GM12878 (cell line): ENCODE results near the gene SIL1. TPM values are rescaled to one million over a fixed set of nuclear protein-coding genes. Genes with fewer than 3 reads are reported as not detected.

Source experiments
- ATAC-seq: fragments of 200-7000 bp; cut with Tn5 transposase; 3 replicates; pipeline ENCODE4 v1.9.1; 2020; ENCODE audit warnings: mild to moderate bottlenecking, moderate library complexity
- BruUV-seq: library from RNA; stranded (reverse); fragments of 400-500 nt; replicated peaks from 2 replicates; lab custom pipeline; 2021; lab: Mats Ljungman, UMichigan
- CTCF ChIA-PET: fragments of 300-600 bp; sonication (Branson Sonifier 250); formaldehyde crosslinking; extraction: SDS; loops from one replicate; lab custom pipeline; 2021; ENCODE audit warnings: inconsistent platforms; lab: Yijun Ruan, JAX
- POLR2A ChIA-PET: fragments of 350-600 bp; formaldehyde crosslinking; extraction: SDS; loops from one replicate; lab custom pipeline; 2021; ENCODE audit warnings: inconsistent platforms; lab: Charles Lee
- RAD21 ChIA-PET: fragments of 300-600 bp; sonication (Branson Sonifier 250); formaldehyde crosslinking; loops from one replicate; lab custom pipeline; 2023; ENCODE audit warnings: antibody characterized with exemption; ENCODE audit not compliant: unreplicated experiment; lab: Charles Lee
- SMC1A ChIA-PET: fragments of 300-600 bp; sonication (Branson Sonifier 250); formaldehyde crosslinking; loops from one replicate; lab custom pipeline; 2023; ENCODE audit not compliant: unreplicated experiment, uncharacterized antibody; lab: Charles Lee
- DNase-seq: peaks from one replicate; pipeline ENCODE4 v3.0.0-alpha.2; 2011; ENCODE audit warnings: low read depth, low spot score
- FAIRE-seq: peaks from 3 replicates; lab custom pipeline; 2011; peaks lifted over from hg19 to GRCh38; lab: Jason Lieb, UNC
- H2AFZ ChIP-seq: 2 replicates; pipeline ENCODE4 v1.6.0; 2011; ENCODE audit warnings: low read depth, low read length, control low read depth; ENCODE audit not compliant: control insufficient read depth
- H3K27ac ChIP-seq: 2 replicates; pipeline ENCODE4 v1.5.1; 2011; ENCODE audit warnings: control low read depth; ENCODE audit not compliant: control insufficient read depth, insufficient read depth
- H3K27me3 ChIP-seq, 2 experiments: replicated peaks in 1 of 2; 2 replicates each; pipeline versions ENCODE4 v1.6.0 to v1.6.1; 2011; ENCODE audit warnings: low read length in 1 of 2; ENCODE audit not compliant: control insufficient read depth in 2 of 2, insufficient read depth in 2 of 2
- H3K36me3 ChIP-seq, 2 experiments: 2 replicates each; pipeline ENCODE4 v1.5.1; 2011; ENCODE audit warnings: low read length in 1 of 2; ENCODE audit not compliant: control insufficient read depth in 2 of 2, insufficient read depth in 2 of 2
- H3K4me1 ChIP-seq: 2 replicates; pipeline ENCODE4 v1.6.1; 2011; ENCODE audit warnings: mild to moderate bottlenecking, low read length, moderate library complexity, mixed read lengths; ENCODE audit not compliant: control insufficient read depth, insufficient read depth
- H3K4me2 ChIP-seq: 2 replicates; pipeline ENCODE4 v1.6.0; 2011; ENCODE audit warnings: control low read depth; ENCODE audit not compliant: control insufficient read depth, insufficient read depth
- H3K4me3 ChIP-seq: fragments of 200-600 bp; sonication (generic); 2 replicates; pipeline ENCODE4 v1.5.1; 2016
- H3K79me2 ChIP-seq: 2 replicates; pipeline ENCODE4 v1.6.0; 2011; ENCODE audit warnings: low read length; ENCODE audit not compliant: control insufficient read depth, insufficient read depth
- H3K9ac ChIP-seq: 2 replicates; pipeline ENCODE4 v1.8.0; 2011; ENCODE audit warnings: low read length, control low read depth, mixed read lengths; ENCODE audit not compliant: control insufficient read depth, insufficient read depth
- H3K9me3 ChIP-seq: replicated peaks from 3 replicates; pipeline ENCODE4 v1.5.1; 2011; ENCODE audit warnings: mild to moderate bottlenecking, low read length; ENCODE audit not compliant: control insufficient read depth, insufficient read depth
- H4K20me1 ChIP-seq: 2 replicates; pipeline ENCODE4 v1.6.0; 2011; ENCODE audit not compliant: control insufficient read depth, insufficient read depth
- BRCA1 ChIP-seq: IDR thresholded peaks from 2 replicates; pipeline ENCODE4 v1.6.1; 2011; ENCODE audit warnings: low read depth, low read length, improper control_type of control experiment
- CEBPZ ChIP-seq: fragments of 150-350 bp; IDR thresholded peaks from 2 replicates; pipeline ENCODE4 v1.6.1; 2016; ENCODE audit warnings: low read depth, low read length
- E2F4 ChIP-seq: IDR thresholded peaks from 2 replicates; pipeline ENCODE4 v1.6.1; 2012; ENCODE audit warnings: low read depth, low read length, improper control_type of control experiment
- ETV6 ChIP-seq, 2 experiments: fragments of 450-650 bp in 1 of 2; IDR thresholded peaks in 1 of 2; conservative IDR thresholded peaks in 1 of 2; 2 replicates each; pipeline ENCODE4 v1.6.1; 2014; ENCODE audit warnings: antibody characterized with exemption in 1 of 2, borderline replicate concordance in 1 of 2, low read depth in 1 of 2, mild to moderate bottlenecking in 1 of 2, moderate library complexity in 1 of 2
- HDGF ChIP-seq: fragments of 450-650 bp; IDR thresholded peaks from 2 replicates; pipeline ENCODE4 v1.6.1; 2016; ENCODE audit warnings: antibody characterized with exemption
- IKZF1 ChIP-seq: fragments of 450-650 bp; conservative IDR thresholded peaks from 2 replicates; pipeline ENCODE4 v1.6.1; 2017; ENCODE audit warnings: antibody characterized with exemption, mild to moderate bottlenecking
- IRF3 ChIP-seq: fragments of 450-650 bp; IDR thresholded peaks from 2 replicates; pipeline ENCODE4 v1.6.1; 2014; ENCODE audit warnings: mild to moderate bottlenecking
- KDM1A ChIP-seq: fragments of 200-600 bp; sonication (generic); IDR thresholded peaks from 2 replicates; pipeline ENCODE4 v1.6.1; 2016; ENCODE audit warnings: borderline replicate concordance
- PAX8 ChIP-seq: fragments of 450-650 bp; IDR thresholded peaks from 2 replicates; pipeline ENCODE4 v1.6.1; 2017; ENCODE audit warnings: mild to moderate bottlenecking, moderate library complexity
- POLR2A ChIP-seq: IDR thresholded peaks from 2 replicates; pipeline ENCODE4 v1.6.1; 2011; ENCODE audit warnings: low read depth, mild to moderate bottlenecking, low read length
- RUNX3 ChIP-seq: IDR thresholded peaks from 2 replicates; pipeline ENCODE4 v1.6.1; 2012; ENCODE audit warnings: low read length, inconsistent platforms
- SMAD5 ChIP-seq: IDR thresholded peaks from 2 replicates; pipeline ENCODE4 v1.6.1; 2016; ENCODE audit warnings: antibody characterized with exemption, low read depth
- TARDBP ChIP-seq: IDR thresholded peaks from 2 replicates; pipeline ENCODE4 v1.6.1; 2016; ENCODE audit warnings: borderline replicate concordance
- TCF12 ChIP-seq: IDR thresholded peaks from 2 replicates; pipeline ENCODE4 v1.6.1; 2011; ENCODE audit warnings: low read depth, mild to moderate bottlenecking, low read length
- ZBTB40 ChIP-seq: fragments of 450-650 bp; IDR thresholded peaks from 2 replicates; pipeline ENCODE4 v1.6.1; 2016; ENCODE audit warnings: mild to moderate bottlenecking, moderate library complexity, borderline replicate concordance
- WGBS: methylation state at CpG from one replicate; pipeline ENCODE4 v1.1.6; 2016; ENCODE audit warnings: low lambda C conversion rate; ENCODE audit not compliant: insufficient replicate concordance, insufficient coverage; ENCODE audit errors: missing lambda C conversion rate; 5-methylcytosine and 5-hydroxymethylcytosine counted together
- in situ Hi-C: fragments of 300-500 bp; cut with MboI; formaldehyde crosslinking; loops from 9 replicates; pipeline ENCODE4 v1.14.3; 2018; ENCODE audit warnings: mixed read lengths
- intact Hi-C: fragments of 100-400 bp; cut with micrococcal nuclease; formaldehyde crosslinking; loops from one replicate; pipeline ENCODE4 v1.14.2; 2022; ENCODE audit not compliant: unreplicated experiment
- polyA plus RNA-seq, 11 experiments: library from polyadenylated mRNA; depleted of rRNA in 4 of 11; unstranded in 6 of 11; stranded (reverse) in 5 of 11; fragments of >200 nt; fragmentation: Nextera tagmentation in 4 of 11; fragmentation: Illumina TruSeq in 1 of 11; extraction: Ambion mirVana in 4 of 11; extraction: Trizol in 1 of 11; gene quantifications; 1 replicate in 1 of 11; 2 replicates in 10 of 11; pipeline versions ENCODE4 v1.2.1 to v1.2.3, GENCODE V29; 2011 to 2016; ENCODE audit warnings: inconsistent platforms in 2 of 11, missing spikeins in 2 of 11, low read depth in 1 of 11
- total RNA-seq, 4 experiments: library from RNA; depleted of rRNA in 3 of 4; stranded (reverse); fragments of >200 nt in 3 of 4; fragmentation: Illumina TruSeq in 1 of 4; extraction: Trizol in 1 of 4; gene quantifications; 2 replicates each; pipeline versions ENCODE4 v1.2.1 to v1.2.3, GENCODE V29; 2013 to 2021

Gene SIL1
- total and polyA plus RNA-seq, 10 of the 15 experiments (the other 5 are each of a cell fraction or from before 2014, with no cell fraction given): 4.1 to 49.8 (median 29.4) TPM

- no peak for DNase-seq
- intact Hi-C loops: no loop called here
Measured at GRCh38 chr5:139116100-139116655, 82.0 kb downstream of the SIL1 start.

More at GRCh38 chr5:139116100-139116655, 82.0 kb downstream of the SIL1 start:
- TF ChIP-seq ZBTB40 (no peak), SMAD5 (no peak), IKZF1 (no peak), KDM1A (no peak), POLR2A (no peak), PAX8 (no peak), TARDBP (no peak), CEBPZ (no peak), BRCA1 (no peak), ETV6 (conservative IDR thresholded peaks at IDR 0.05 in 1 of 2, IDR thresholded peaks at IDR 0.05 in 1 of 2; ENCODE audit: borderline replicate concordance in 1 of 2, low read depth in 1 of 2) (no peak), E2F4 (no peak), TCF12 (no peak), HDGF (no peak), RUNX3 (no peak), IRF3 (no peak)
- H4K20me1 ChIP-seq: no peaks in the 10 kb centered on the region
- H3K4me1 ChIP-seq: no peaks in the 10 kb centered on the region
- H3K9me3 ChIP-seq: no peaks in the 10 kb centered on the region
- H3K27ac ChIP-seq: no peak overlapping the region
- POLR2A ChIA-PET: no interaction called here
- H3K4me3 ChIP-seq: no peak overlapping the region
- ATAC-seq: no peak
- H3K79me2 ChIP-seq: no peaks in the 10 kb centered on the region
- in situ Hi-C loops: no loop called here
- no TSS peak for BruUV-seq
- no peak for FAIRE-seq
- RAD21 ChIA-PET: no interaction called here
- WGBS: 96% methylated on average over 5 of the region's 5 CpGs
- no peak overlapping the region for H3K4me2 ChIP-seq
- SMC1A ChIA-PET: interaction anchor here (0.9 kb wide), 1 partner anchor 129 kb away, joined by 3 read pairs; no protein-coding TSS in a partner anchor
- H3K9ac ChIP-seq: no peak overlapping the region
- H3K27me3 ChIP-seq: no peaks in the 10 kb centered on the region
- H2AFZ ChIP-seq: no peak overlapping the region
- peaks cover 6 to 12% of the 10 kb centered on the region in 2 experiments; a peak in 2 of 4 replicates for H3K36me3 ChIP-seq
- CTCF ChIA-PET: no interaction called here
